ENCODE data around the gene PRKCZ.

GRCh38 chr1:2099886-2100779, 49.9 kb downstream of the PRKCZ start:
- no peak for TF ChIP-seq ZNF274 (IDR thresholded peaks at IDR 0.05; ENCODE audit: low read depth, low read length)
- no peak for TF ChIP-seq YY1 (IDR thresholded peaks at IDR 0.05; ENCODE audit: insufficient read depth, insufficient read length)
- no peak for TF ChIP-seq SUZ12 (IDR thresholded peaks at IDR 0.05; ENCODE audit: extremely low read depth, insufficient read depth, insufficient read length)

Data from NT2/D1 (cell line).